Effector memory CD4-positive, alpha-beta T cell (primary cell): ENCODE measurements around the gene MLLT1.

ENCODE experiments used
- DNase-seq, 3 donors: peaks; one replicate each; pipeline ENCODE4 v3.0.0-alpha.2; 2020
- H3K27ac ChIP-seq: 2 replicates; pipeline ENCODE4 v1.7.0; 2013; ENCODE audit warnings: mild to moderate bottlenecking, low read length, moderate library complexity; ENCODE audit not compliant: insufficient read depth, poor library complexity, severe bottlenecking
- H3K27me3 ChIP-seq: replicated peaks from 2 replicates; pipeline ENCODE4 v1.7.0; 2013; ENCODE audit warnings: mild to moderate bottlenecking, low read length; ENCODE audit not compliant: insufficient read depth, control insufficient read depth, poor library complexity, severe bottlenecking
- H3K36me3 ChIP-seq: 2 replicates; pipeline ENCODE4 v1.7.0; 2013; ENCODE audit warnings: mild to moderate bottlenecking, low read length, moderate library complexity; ENCODE audit not compliant: control insufficient read depth, insufficient read depth
- H3K4me1 ChIP-seq: 2 replicates; pipeline ENCODE4 v1.7.0; 2013; ENCODE audit warnings: low read length, mild to moderate bottlenecking; ENCODE audit not compliant: control insufficient read depth, insufficient read depth, poor library complexity, severe bottlenecking
- H3K4me3 ChIP-seq: 2 replicates; pipeline ENCODE4 v1.7.0; 2013; ENCODE audit warnings: low read length, low read depth, mild to moderate bottlenecking; ENCODE audit not compliant: insufficient read depth, poor library complexity, severe bottlenecking
- H3K9me3 ChIP-seq: 2 replicates; pipeline ENCODE4 v1.7.0; 2013; ENCODE audit warnings: mild to moderate bottlenecking, low read length, moderate library complexity; ENCODE audit not compliant: control insufficient read depth

Gene MLLT1

DNA sequence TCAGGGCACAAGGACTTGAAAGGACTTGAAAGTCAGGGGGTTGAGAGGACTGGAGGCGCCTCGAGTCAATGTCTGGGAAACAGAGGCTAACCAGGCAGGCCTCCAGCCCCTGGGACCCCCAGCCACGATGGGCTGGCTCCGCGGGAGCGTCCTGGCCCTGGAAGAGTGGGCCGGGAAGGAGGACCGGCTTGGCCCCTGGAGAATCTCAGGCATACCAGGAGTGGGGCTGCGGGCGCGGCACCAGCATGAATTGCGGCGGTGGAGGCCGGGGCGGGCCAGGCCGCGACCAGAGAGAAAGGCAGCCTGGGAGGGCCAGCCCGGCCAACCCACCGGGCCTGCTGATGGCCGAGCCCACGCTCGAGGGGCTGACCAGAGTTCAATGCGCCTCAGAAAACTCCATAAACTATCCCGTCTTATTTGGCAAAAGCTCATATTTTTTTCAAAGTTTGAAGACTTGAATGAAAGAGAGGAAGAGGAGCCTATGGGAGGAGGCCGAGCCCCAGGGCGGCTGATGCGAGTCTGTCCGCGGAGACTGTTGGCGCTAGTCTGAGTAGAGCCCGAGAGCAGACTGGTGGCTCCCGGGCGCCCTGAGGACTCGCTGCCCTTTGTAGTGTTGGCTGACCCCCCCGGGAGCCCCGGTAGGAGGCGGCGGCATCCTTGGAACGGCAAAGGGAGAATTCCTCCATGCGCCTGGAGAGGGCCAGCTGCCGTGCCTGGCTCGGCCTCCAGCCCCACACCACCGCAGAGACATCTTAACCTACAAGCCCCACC is 68.0 kb downstream of the MLLT1 start:
- no peaks in the 10 kb centered on the region for H3K4me1 ChIP-seq
- no peak overlapping the region for H3K4me3 ChIP-seq
- no peaks in the 10 kb centered on the region for H3K9me3 ChIP-seq
- no peaks in the 10 kb centered on the region for H3K27me3 ChIP-seq
- no peak overlapping the region for H3K27ac ChIP-seq
- peaks cover 27% of the 10 kb centered on the region for H3K36me3 ChIP-seq
- no peak for DNase-seq

DNA sequence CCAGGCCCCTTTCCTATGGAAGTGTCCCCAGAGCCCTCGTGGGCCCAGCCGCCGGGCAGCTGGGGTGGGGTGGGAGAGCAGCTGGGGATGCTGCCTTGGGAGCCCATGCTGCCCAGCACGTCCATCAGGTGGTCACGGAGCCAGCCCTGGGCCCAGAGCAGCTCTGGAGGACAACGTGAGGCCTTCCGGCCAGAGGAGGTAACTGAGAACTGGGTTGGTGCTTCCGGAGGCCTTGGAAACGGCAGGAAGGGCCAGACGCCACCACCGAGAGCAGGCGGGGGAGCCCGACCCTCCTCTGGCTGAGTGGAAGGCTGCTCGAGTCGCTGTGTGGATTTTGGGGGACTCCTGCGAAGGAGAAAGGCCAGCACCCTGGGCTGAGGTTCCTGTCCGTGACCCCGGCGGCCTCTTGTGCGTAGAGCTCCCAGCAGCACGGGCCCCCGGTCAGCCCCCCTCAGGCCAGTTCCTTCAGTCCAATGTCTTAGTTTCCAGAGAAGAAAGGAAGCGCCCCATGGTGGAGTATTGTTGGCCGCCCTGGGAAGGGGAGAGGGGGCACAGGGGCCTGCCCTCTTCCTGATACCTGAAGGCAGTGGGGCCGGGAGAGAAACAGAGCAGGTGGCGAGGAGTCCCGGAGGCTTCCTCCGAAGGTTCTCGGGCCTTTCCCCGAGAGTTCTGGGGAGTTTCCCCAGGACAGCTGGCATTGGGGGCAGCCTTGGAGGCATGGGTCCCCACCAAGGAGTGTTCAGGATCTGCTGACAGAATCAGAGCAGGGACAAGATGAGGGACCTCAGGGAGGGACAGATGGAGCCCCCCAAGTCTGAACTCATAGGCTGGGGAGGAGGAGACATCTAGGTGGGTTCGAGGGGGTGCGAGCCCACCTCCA is 68.8 kb downstream of the MLLT1 start:
- no peaks in the 10 kb centered on the region for H3K4me1 ChIP-seq
- no peaks in the 10 kb centered on the region for H3K27me3 ChIP-seq
- no peaks in the 10 kb centered on the region for H3K9me3 ChIP-seq
- DNase-seq: no peak
- no peak overlapping the region for H3K27ac ChIP-seq
- no peak overlapping the region for H3K4me3 ChIP-seq
- peaks cover 27% of the 10 kb centered on the region for H3K36me3 ChIP-seq

- no peak for DNase-seq
- no peaks in the 10 kb centered on the region for H3K4me1 ChIP-seq
- no peaks in the 10 kb centered on the region for H3K27me3 ChIP-seq
- no peak overlapping the region for H3K4me3 ChIP-seq
- H3K36me3 ChIP-seq: peaks cover 22% of the 10 kb centered on the region
- no peak overlapping the region for H3K27ac ChIP-seq
- H3K9me3 ChIP-seq: no peaks in the 10 kb centered on the region
These were observed 69.7 kb downstream of the MLLT1 start for GRCh38 chr19:6210091-6210490.

DNA sequence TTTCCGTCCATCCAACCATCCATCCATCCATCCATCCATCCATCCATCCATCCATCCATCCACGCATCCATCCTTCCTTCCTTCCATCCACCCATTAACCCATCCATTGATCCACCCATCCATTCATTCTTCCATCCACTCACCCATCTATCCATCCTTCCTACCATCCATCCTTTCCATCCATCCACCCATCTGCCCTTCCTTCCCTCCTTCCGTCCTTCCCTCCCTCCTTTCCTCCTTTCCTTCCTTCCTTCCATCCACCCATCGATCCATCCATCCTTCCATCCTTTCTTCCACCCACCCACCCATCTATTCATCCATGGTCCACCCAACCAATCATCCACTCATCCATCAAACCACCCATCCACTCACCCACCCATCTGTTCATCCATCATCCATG is 70.1 kb downstream of the MLLT1 start:
- no peaks in the 10 kb centered on the region for H3K9me3 ChIP-seq
- H3K27ac ChIP-seq: no peak overlapping the region
- DNase-seq: no peak
- H3K27me3 ChIP-seq: no peaks in the 10 kb centered on the region
- H3K36me3 ChIP-seq: peaks cover 19% of the 10 kb centered on the region
- H3K4me1 ChIP-seq: no peaks in the 10 kb centered on the region
- H3K4me3 ChIP-seq: no peak overlapping the region

DNA sequence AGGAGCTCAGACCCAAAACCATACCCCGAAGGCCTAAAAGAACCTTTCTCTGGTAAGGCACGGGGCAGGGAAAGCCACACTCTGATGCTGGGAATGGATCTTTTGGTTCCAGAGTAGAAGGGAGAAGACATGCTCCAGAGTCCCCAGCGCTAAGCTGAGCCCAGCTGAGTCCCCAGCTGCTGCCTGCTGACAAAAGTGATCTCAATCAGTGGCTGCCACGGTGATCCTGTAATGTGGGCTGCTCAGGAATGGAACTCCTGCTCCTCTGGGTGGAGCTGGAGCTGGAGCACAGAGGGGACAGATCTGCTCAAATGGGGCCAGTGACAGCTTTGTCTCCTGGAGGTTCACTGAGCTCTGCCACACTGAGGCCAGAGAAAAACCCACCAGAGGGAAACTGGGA is 70.5 kb downstream of the MLLT1 start:
- Histone ChIP-seq H3K36me3 (peaks cover 17% of the 10 kb centered on the region), H3K4me1 (no peaks in the 10 kb centered on the region), H3K27ac (no peak overlapping the region), H3K9me3 (no peaks in the 10 kb centered on the region), H3K27me3 (no peaks in the 10 kb centered on the region), H3K4me3 (no peak overlapping the region)
- no peak for DNase-seq

DNA sequence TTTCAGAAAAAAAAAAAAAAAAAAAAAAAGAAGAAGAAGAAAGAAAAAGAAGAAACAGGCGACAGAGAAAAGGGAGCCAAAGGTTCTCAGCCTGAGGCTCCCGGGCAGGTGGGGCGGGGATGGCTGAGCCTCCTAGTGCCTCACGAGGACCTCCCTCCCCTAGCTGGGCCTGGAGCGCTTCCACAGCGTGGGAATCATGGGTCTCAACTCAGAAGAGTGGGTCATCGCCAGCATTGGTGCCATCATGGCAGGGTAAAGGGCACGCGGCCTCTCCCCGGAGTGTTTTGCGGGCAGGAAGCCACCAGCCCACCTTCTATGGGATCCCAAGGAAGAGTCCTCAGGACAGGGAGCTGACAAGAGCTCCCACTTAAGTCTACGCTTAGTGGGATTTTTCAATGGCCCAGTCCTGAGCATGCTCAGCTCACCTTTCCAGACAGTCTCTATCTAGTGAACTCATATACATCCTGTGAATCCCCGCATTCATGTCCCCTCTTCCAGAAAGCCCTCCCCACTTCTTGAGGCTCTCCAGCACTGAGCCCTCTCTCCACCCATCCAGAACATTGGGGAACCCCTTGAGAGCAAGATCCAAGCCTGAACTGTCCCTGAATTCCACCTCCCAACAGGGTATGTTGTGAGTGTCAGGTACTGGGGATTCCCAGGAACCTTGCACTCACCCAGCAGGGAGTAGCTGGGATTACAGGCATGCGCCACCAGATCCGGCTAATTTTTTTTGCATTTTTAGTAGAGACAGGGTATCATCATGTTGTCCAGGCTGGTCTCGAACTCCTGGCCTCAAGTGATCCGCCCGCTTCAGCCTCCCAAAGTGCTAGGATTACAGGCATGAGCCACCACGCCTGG is 74.7 kb downstream of the MLLT1 start:
- Histone ChIP-seq H3K4me1 (no peaks in the 10 kb centered on the region), H3K27ac (no peak overlapping the region), H3K9me3 (no peaks in the 10 kb centered on the region), H3K27me3 (no peaks in the 10 kb centered on the region), H3K4me3 (no peak overlapping the region), H3K36me3 (no peaks in the 10 kb centered on the region)
- DNase-seq: no peak

- Histone ChIP-seq H3K9me3 (no peaks in the 10 kb centered on the region), H3K27ac (no peak overlapping the region), H3K4me3 (no peak overlapping the region), H3K27me3 (no peaks in the 10 kb centered on the region), H3K36me3 (no peaks in the 10 kb centered on the region), H3K4me1 (peaks cover under 1% of the 10 kb centered on the region)
- no peak for DNase-seq
These were observed 75.6 kb downstream of the MLLT1 start for GRCh38 chr19:6204212-6204611.

DNA sequence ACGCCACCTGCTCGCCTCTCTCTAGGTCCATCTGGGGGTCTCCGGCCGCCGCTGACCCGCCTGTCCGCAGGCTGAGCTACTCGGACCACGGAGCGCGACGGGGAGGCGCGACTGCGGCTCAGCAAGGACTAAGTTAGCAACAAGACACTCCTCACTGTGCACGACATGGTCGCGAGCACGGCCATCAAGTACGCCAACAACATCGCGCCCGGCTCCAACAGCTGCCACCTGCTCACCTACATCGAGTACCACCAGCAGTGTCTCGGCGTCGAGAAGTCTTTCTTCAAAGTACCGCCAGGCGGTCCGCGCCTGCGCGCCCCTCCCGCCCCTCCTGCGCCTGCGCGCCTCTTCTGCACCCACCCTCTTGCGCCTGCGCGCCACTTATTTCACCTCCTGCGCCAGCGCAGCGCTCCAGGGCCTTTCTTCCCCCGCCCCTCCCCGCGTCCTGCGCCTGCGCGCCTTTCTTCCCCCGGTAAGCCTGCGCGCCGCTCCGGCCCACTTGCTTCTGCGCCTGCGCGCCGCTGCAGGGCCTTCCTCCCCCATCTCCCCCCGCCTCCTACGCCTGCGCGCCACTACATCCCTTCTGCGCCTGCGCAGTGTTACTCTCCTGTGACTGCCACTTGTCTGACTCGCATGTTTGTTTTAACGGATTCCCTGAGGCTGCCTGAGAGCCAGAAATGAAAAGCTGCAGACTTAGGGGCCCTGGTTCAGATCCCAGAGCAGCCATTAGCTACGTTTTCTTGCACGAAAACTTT is 80.4 kb downstream of the MLLT1 start:
- no peaks in the 10 kb centered on the region for H3K27me3 ChIP-seq
- peaks cover 5% of the 10 kb centered on the region for H3K4me1 ChIP-seq
- peak; percentile 99 for DNase-seq
- H3K4me3 ChIP-seq: peak overlapping the region; percentile 69
- H3K9me3 ChIP-seq: no peaks in the 10 kb centered on the region
- no peaks in the 10 kb centered on the region for H3K36me3 ChIP-seq
- H3K27ac ChIP-seq: peak overlapping the region; percentile 33

GRCh38 chr19:6198896-6199239 is 80.9 kb downstream of the MLLT1 start:
- Histone ChIP-seq H3K36me3 (no peaks in the 10 kb centered on the region), H3K27ac (peak overlapping the region; percentile 33), H3K4me3 (peak overlapping the region; percentile 69), H3K27me3 (no peaks in the 10 kb centered on the region), H3K4me1 (peaks cover 5% of the 10 kb centered on the region), H3K9me3 (no peaks in the 10 kb centered on the region)
- no peak for DNase-seq
